ENCODE data around the gene GRIK4.
"Not testable (repeated sequence)": the region's sequence is repeated elsewhere in the genome, so short reads cannot be mapped to it uniquely, and the experiment has no call there.

GRIK4 gene

DNA sequence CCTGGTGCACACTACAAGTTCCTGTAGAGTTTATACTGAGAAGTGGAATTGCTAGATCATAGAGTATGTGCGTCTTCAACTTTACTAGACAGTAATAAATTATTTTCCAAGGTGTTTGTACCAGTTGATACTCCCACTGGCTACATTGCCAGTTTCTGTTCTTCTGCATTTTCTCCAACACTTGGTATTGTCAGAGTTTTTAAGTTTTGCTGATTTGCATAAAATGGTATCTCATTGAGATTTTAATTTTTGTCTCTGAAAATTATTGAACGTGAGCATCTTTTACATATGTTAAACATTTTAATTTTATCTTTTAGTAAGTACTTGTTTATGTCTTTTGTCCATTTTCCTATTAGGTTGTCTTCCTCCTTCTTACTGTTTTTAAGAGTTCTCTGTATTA, 519.6 kb downstream of the GRIK4 start:
- no peaks in the 10 kb centered on the region for H3K4me1 ChIP-seq (ENCODE audit: control insufficient read depth, insufficient read depth, low read length)
- H3K4me3 ChIP-seq (ENCODE audit: insufficient read depth, low read depth, low read length) = no peak overlapping the region
- 100% methylated on average over 1 of the region's 2 CpGs; no CpG with 5 or more reads in 1 of the 2 experiments for WGBS, 2 experiments

GRCh38 chr11:121031648-121032047, 520.1 kb downstream of the GRIK4 start:
- not testable (repeated sequence) for H3K4me1 ChIP-seq (ENCODE audit: control insufficient read depth, insufficient read depth, low read length); H3K36me3 ChIP-seq (ENCODE audit: control insufficient read depth, insufficient read depth, low read length); H3K9me3 ChIP-seq (ENCODE audit: control insufficient read depth, low read length); H3K27me3 ChIP-seq (ENCODE audit: control insufficient read depth, insufficient read depth, low read length, poor library complexity, severe bottlenecking); H3K4me3 ChIP-seq (ENCODE audit: insufficient read depth, low read depth, low read length); H3K27ac ChIP-seq (ENCODE audit: insufficient read depth, low read depth, low read length, poor library complexity, severe bottlenecking)
- WGBS, 2 experiments = 95% methylated on average over 3 to 4 of the region's 4 CpGs

More for the DNA sequence above, 519.6 kb downstream of the GRIK4 start:
- no peaks in the 10 kb centered on the region for H3K9me3 ChIP-seq (ENCODE audit: control insufficient read depth, low read length)
- H3K27ac ChIP-seq (ENCODE audit: insufficient read depth, low read depth, low read length, poor library complexity, severe bottlenecking) = no peak overlapping the region
- H3K27me3 ChIP-seq (ENCODE audit: control insufficient read depth, insufficient read depth, low read length, poor library complexity, severe bottlenecking) = no peaks in the 10 kb centered on the region
- H3K36me3 ChIP-seq (ENCODE audit: control insufficient read depth, insufficient read depth, low read length) = no peaks in the 10 kb centered on the region

DNA sequence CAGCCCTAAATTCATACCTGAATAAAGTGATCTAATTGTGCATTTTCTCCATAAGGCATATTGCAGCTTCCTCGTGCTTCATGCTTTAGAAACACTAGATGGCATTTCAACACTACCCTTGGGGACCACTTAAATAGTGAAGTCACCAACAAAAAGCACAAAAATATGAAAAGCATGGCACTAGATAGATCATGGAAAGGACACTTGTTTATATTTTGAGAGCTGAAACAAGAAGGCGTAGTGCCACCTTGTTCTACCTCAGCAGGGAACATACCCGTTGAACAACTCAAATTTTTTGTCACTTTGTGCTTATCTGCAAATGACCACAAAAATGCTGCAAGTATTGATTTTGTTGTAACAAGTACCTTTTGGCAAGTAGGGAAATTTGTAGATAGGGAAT, 521.0 kb downstream of the GRIK4 start:
- H3K27me3 ChIP-seq (ENCODE audit: control insufficient read depth, insufficient read depth, low read length, poor library complexity, severe bottlenecking) = no peaks in the 10 kb centered on the region
- 93 to 94% methylated on average over 3 of the region's 3 CpGs for WGBS, 2 experiments
- no peaks in the 10 kb centered on the region for H3K4me1 ChIP-seq (ENCODE audit: control insufficient read depth, insufficient read depth, low read length)
- no peak overlapping the region for H3K27ac ChIP-seq (ENCODE audit: insufficient read depth, low read depth, low read length, poor library complexity, severe bottlenecking)
- no peak overlapping the region for H3K4me3 ChIP-seq (ENCODE audit: insufficient read depth, low read depth, low read length)
- H3K36me3 ChIP-seq (ENCODE audit: control insufficient read depth, insufficient read depth, low read length) = no peaks in the 10 kb centered on the region
- no peaks in the 10 kb centered on the region for H3K9me3 ChIP-seq (ENCODE audit: control insufficient read depth, low read length)

GRCh38 chr11:121033635-121034034, 522.1 kb downstream of the GRIK4 start:
- peaks cover 5% of the 10 kb centered on the region for H3K4me1 ChIP-seq (ENCODE audit: control insufficient read depth, insufficient read depth, low read length)
- 89 to 96% methylated on average over 2 to 4 of the region's 4 CpGs for WGBS, 2 experiments
- H3K4me3 ChIP-seq (ENCODE audit: insufficient read depth, low read depth, low read length) = no peak overlapping the region
- no peak overlapping the region for H3K27ac ChIP-seq (ENCODE audit: insufficient read depth, low read depth, low read length, poor library complexity, severe bottlenecking)
- no peaks in the 10 kb centered on the region for H3K36me3 ChIP-seq (ENCODE audit: control insufficient read depth, insufficient read depth, low read length)
- H3K27me3 ChIP-seq (ENCODE audit: control insufficient read depth, insufficient read depth, low read length, poor library complexity, severe bottlenecking) = no peaks in the 10 kb centered on the region
- no peaks in the 10 kb centered on the region for H3K9me3 ChIP-seq (ENCODE audit: control insufficient read depth, low read length)

- Histone ChIP-seq H3K9me3 (ENCODE audit: control insufficient read depth, low read length) (no peaks in the 10 kb centered on the region), H3K27me3 (ENCODE audit: control insufficient read depth, insufficient read depth, low read length, poor library complexity, severe bottlenecking) (no peaks in the 10 kb centered on the region), H3K36me3 (ENCODE audit: control insufficient read depth, insufficient read depth, low read length) (no peaks in the 10 kb centered on the region), H3K27ac (ENCODE audit: insufficient read depth, low read depth, low read length, poor library complexity, severe bottlenecking) (no peak overlapping the region), H3K4me3 (ENCODE audit: insufficient read depth, low read depth, low read length) (no peak overlapping the region), H3K4me1 (ENCODE audit: control insufficient read depth, insufficient read depth, low read length) (peaks cover 13% of the 10 kb centered on the region)
- 87 to 91% methylated on average over 4 of the region's 4 CpGs for WGBS, 2 experiments
Measured at GRCh38 chr11:121035169-121035755, 523.7 kb downstream of the GRIK4 start.

DNA sequence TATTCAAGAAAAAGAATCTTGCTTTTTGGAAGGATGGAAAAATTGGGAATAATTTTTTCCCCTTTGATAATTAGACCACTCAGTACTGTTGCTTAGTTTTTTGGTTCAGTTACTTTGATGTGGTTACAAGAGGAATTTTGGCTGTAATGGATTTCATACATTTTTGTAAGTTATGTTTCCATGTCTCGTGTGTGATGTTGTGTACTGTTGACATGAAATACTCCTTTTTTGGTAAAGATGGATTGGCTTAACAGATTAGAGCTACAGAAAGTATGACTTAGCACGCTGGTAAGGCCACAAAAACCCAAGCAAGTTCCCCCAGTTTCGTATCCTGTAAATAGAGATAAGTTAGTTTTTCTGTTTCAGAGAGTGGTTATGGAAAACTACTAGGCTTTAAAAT, 524.2 kb downstream of the GRIK4 start:
- no peaks in the 10 kb centered on the region for H3K36me3 ChIP-seq (ENCODE audit: control insufficient read depth, insufficient read depth, low read length)
- WGBS, 2 experiments = 92 to 94% methylated on average over 3 of the region's 3 CpGs
- H3K9me3 ChIP-seq (ENCODE audit: control insufficient read depth, low read length) = no peaks in the 10 kb centered on the region
- no peak overlapping the region for H3K27ac ChIP-seq (ENCODE audit: insufficient read depth, low read depth, low read length, poor library complexity, severe bottlenecking)
- H3K4me3 ChIP-seq (ENCODE audit: insufficient read depth, low read depth, low read length) = no peak overlapping the region
- H3K4me1 ChIP-seq (ENCODE audit: control insufficient read depth, insufficient read depth, low read length) = peaks cover 13% of the 10 kb centered on the region
- H3K27me3 ChIP-seq (ENCODE audit: control insufficient read depth, insufficient read depth, low read length, poor library complexity, severe bottlenecking) = no peaks in the 10 kb centered on the region

GRCh38 chr11:121037016-121037415, 525.5 kb downstream of the GRIK4 start:
- H3K27ac ChIP-seq (ENCODE audit: insufficient read depth, low read depth, low read length, poor library complexity, severe bottlenecking) = no peak overlapping the region
- no peak overlapping the region for H3K4me3 ChIP-seq (ENCODE audit: insufficient read depth, low read depth, low read length)
- WGBS, 2 experiments = 71 to 90% methylated on average over 1 of the region's 1 CpG

More at GRCh38 chr11:121037016-121037415, 525.5 kb downstream of the GRIK4 start:
- H3K4me1 ChIP-seq (ENCODE audit: control insufficient read depth, insufficient read depth, low read length) = peaks cover 13% of the 10 kb centered on the region
- H3K9me3 ChIP-seq (ENCODE audit: control insufficient read depth, low read length) = no peaks in the 10 kb centered on the region
- H3K36me3 ChIP-seq (ENCODE audit: control insufficient read depth, insufficient read depth, low read length) = no peaks in the 10 kb centered on the region
- no peaks in the 10 kb centered on the region for H3K27me3 ChIP-seq (ENCODE audit: control insufficient read depth, insufficient read depth, low read length, poor library complexity, severe bottlenecking)
